T-cell (primary cell): ENCODE results near the gene SLC38A2. TPM values are rescaled to one million over a fixed set of nuclear protein-coding genes. Genes with fewer than 3 reads are reported as not detected.
A peak's percentile ranks its signal among the peaks of the same experiment; 100 is the strongest.

Experiments
- ATAC-seq, 4 experiments: fragments of 200-7000 bp in 3 of 4; fragments of 150-1000 bp in 1 of 4; cut with Tn5 transposase; replicated peaks in 1 of 4; 1 replicate in 3 of 4; 2 replicates in 1 of 4; pipeline ENCODE4 v1.10.0; 2021; ENCODE audit warnings: moderate library complexity in 3 of 4, mild to moderate bottlenecking in 2 of 4, moderate number of reproducible peaks in 1 of 4
- CTCF ChIA-PET, 2 donors: fragments of 300-600 bp; sonication (Branson Sonifier 250); formaldehyde crosslinking; loops; one replicate each; lab custom pipeline; 2022; ENCODE audit warnings: antibody characterized with exemption in 2 of 2; lab: Charles Lee
- POLR2A ChIA-PET, 2 donors: fragments of 300-600 bp; sonication (Branson Sonifier 250); formaldehyde crosslinking; loops; one replicate each; lab custom pipeline; 2022; ENCODE audit warnings: antibody characterized with exemption in 2 of 2; lab: Charles Lee
- DNase-seq, 35 experiments: peaks; one replicate each; pipeline versions ENCODE4 v3.0.0 to v3.0.0-alpha.2; 2013 to 2023
- H3K27ac ChIP-seq: one replicate; pipeline ENCODE4 v1.5.1; 2013; ENCODE audit warnings: low read length
- H3K27me3 ChIP-seq, 2 experiments: replicated peaks in 1 of 2; 1 replicate in 1 of 2; 2 replicates in 1 of 2; pipeline versions ENCODE4 v1.6.1 to v1.7.0; 2013; ENCODE audit warnings: low read length in 1 of 2, mixed read lengths in 1 of 2; ENCODE audit not compliant: control insufficient read depth in 2 of 2, insufficient read depth in 2 of 2; ENCODE audit errors: extremely low read depth in 1 of 2
- H3K36me3 ChIP-seq, 2 donors: 1 replicate in 1 of 2; 2 replicates in 1 of 2; pipeline versions ENCODE4 v1.6.1 to v1.7.0; 2013; ENCODE audit warnings: low read length in 1 of 2; ENCODE audit not compliant: control insufficient read depth in 2 of 2, insufficient read depth in 1 of 2; ENCODE audit errors: extremely low read depth in 1 of 2
- H3K4me1 ChIP-seq, 2 experiments: 1 replicate in 1 of 2; 2 replicates in 1 of 2; pipeline versions ENCODE4 v1.6.1 to v1.7.0; 2013; ENCODE audit warnings: low read length in 2 of 2, mixed read lengths in 1 of 2; ENCODE audit not compliant: insufficient read depth in 2 of 2, control insufficient read depth in 1 of 2; ENCODE audit errors: extremely low read depth in 1 of 2
- H3K4me3 ChIP-seq, 2 donors: 1 replicate in 1 of 2; 2 replicates in 1 of 2; pipeline versions ENCODE4 v1.5.1 to v1.7.0; 2013; ENCODE audit warnings: mild to moderate bottlenecking in 2 of 2, low read length in 1 of 2, moderate library complexity in 1 of 2; ENCODE audit not compliant: control insufficient read depth in 1 of 2; ENCODE audit errors: extremely low read depth in 1 of 2
- H3K9me3 ChIP-seq: 2 replicates; pipeline ENCODE4 v1.7.0; 2013
- H3K27ac Mint-ChIP-seq, 2 donors: one replicate each; pipeline ENCODE4 v1.8.0; 2020 to 2021; ENCODE audit warnings: mild to moderate bottlenecking in 2 of 2, mixed read lengths in 2 of 2
- H3K27me3 Mint-ChIP-seq, 2 donors: one replicate each; pipeline ENCODE4 v1.8.0; 2021 to 2022; ENCODE audit warnings: mixed read lengths in 2 of 2
- H3K36me3 Mint-ChIP-seq: one replicate; pipeline ENCODE4 v1.8.0; 2021; ENCODE audit warnings: mixed read lengths
- H3K4me1 Mint-ChIP-seq, 3 donors: one replicate each; pipeline ENCODE4 v1.8.0; 2020 to 2022; ENCODE audit warnings: mixed read lengths in 3 of 3, mild to moderate bottlenecking in 1 of 3
- H3K4me3 Mint-ChIP-seq, 3 donors: one replicate each; pipeline ENCODE4 v1.8.0; 2020 to 2022; ENCODE audit warnings: mild to moderate bottlenecking in 3 of 3, mixed read lengths in 3 of 3, moderate library complexity in 3 of 3
- H3K9me3 Mint-ChIP-seq, 3 donors: one replicate each; pipeline ENCODE4 v1.8.0; 2020 to 2022; ENCODE audit warnings: mixed read lengths in 3 of 3
- WGBS: methylation state at CpG from one replicate; pipeline ENCODE4 v1.1.5; 2013; ENCODE audit warnings: missing lambda C conversion rate; ENCODE audit not compliant: insufficient coverage; 5-methylcytosine and 5-hydroxymethylcytosine counted together
- total RNA-seq, 35 experiments: library from RNA in 6 of 35; stranded (reverse) in 6 of 35; fragments of 120-200 nt in 1 of 35; gene quantifications; one replicate each; pipeline versions ENCODE4 v1.2.1 to v1.2.4 and lab custom pipeline; 2013 to 2026

The SLC38A2 gene
- total RNA-seq, 5 donors from 2014 or later (not counting 1 experiment from before 2014, with no cell fraction given) = 165 to 265 (median 217) TPM

- WGBS = 92% methylated on average over 3 of the region's 5 CpGs
These were observed 32.2 kb upstream of the SLC38A2 start for GRCh38 chr12:46404733-46405132.

GRCh38 chr12:46404225-46404631 lies 31.7 kb upstream of the SLC38A2 start:
- ATAC-seq (no peak), DNase-seq (no peak)
- Mint-ChIP-seq H3K9me3 (peaks cover 0 to 10% (median 0%) of the 10 kb centered on the region in 3 donors), H3K4me1 (peaks cover 53 to 57% (median 55%) of the 10 kb centered on the region in 3 donors), H3K27me3 (no peaks in the 10 kb centered on the region), H3K36me3 (no peaks in the 10 kb centered on the region), H3K27ac (no peak overlapping the region), H3K4me3 (no peak overlapping the region)
- no peaks in the 10 kb centered on the region for H3K9me3 ChIP-seq
- H3K27ac ChIP-seq = no peak overlapping the region
- H3K4me1 ChIP-seq = peaks cover 0 to 24% of the 10 kb centered on the region in 2 experiments
- WGBS = 100% methylated on average over 1 of the region's 1 CpG
- H3K27me3 ChIP-seq = no peaks in the 10 kb centered on the region
- H3K4me3 ChIP-seq = no peak overlapping the region
- no peaks in the 10 kb centered on the region for H3K36me3 ChIP-seq
- ChIA-PET CTCF (no interaction called here), POLR2A (interaction anchor here in 1 of 2 donors (0.7 kb wide), 1 partner anchor 1865 kb away, joined by 3 read pairs; no protein-coding TSS in a partner anchor)

More at GRCh38 chr12:46404733-46405132, 32.2 kb upstream of the SLC38A2 start:
- no peak for DNase-seq
- Mint-ChIP-seq H3K9me3 (peaks cover 0 to 10% (median 0%) of the 10 kb centered on the region in 3 donors), H3K4me3 (no peak overlapping the region), H3K4me1 (peaks cover 48 to 52% (median 50%) of the 10 kb centered on the region in 3 donors), H3K27me3 (no peaks in the 10 kb centered on the region), H3K36me3 (no peaks in the 10 kb centered on the region), H3K27ac (no peak overlapping the region)
- Histone ChIP-seq H3K36me3 (no peaks in the 10 kb centered on the region), H3K4me1 (peaks cover 0 to 24% of the 10 kb centered on the region in 2 experiments), H3K4me3 (no peak overlapping the region), H3K9me3 (no peaks in the 10 kb centered on the region), H3K27ac (no peak overlapping the region), H3K27me3 (no peaks in the 10 kb centered on the region)
- ChIA-PET CTCF (interaction anchor here in 1 of 2 donors (1.2 kb wide), 1 partner anchor 190 kb away, joined by 4 read pairs; no protein-coding TSS in a partner anchor), POLR2A (no interaction called here)
- ATAC-seq = no peak

- POLR2A ChIA-PET = interaction anchor here in 1 of 2 donors (0.7 kb wide), 1 partner anchor 1865 kb away, joined by 3 read pairs; no protein-coding TSS in a partner anchor
- no peak overlapping the region for H3K4me3 ChIP-seq
- ATAC-seq (no peak), DNase-seq (no peak)
- H3K27ac ChIP-seq = no peak overlapping the region
- no peaks in the 10 kb centered on the region for H3K27me3 ChIP-seq
- Mint-ChIP-seq H3K27ac (no peak overlapping the region), H3K4me1 (peaks cover 58 to 63% (median 60%) of the 10 kb centered on the region in 3 donors), H3K27me3 (no peaks in the 10 kb centered on the region), H3K36me3 (no peaks in the 10 kb centered on the region), H3K9me3 (peaks cover 0 to 10% (median 0%) of the 10 kb centered on the region in 3 donors), H3K4me3 (no peak overlapping the region)
- no peaks in the 10 kb centered on the region for H3K36me3 ChIP-seq
- peaks cover 0 to 24% of the 10 kb centered on the region in 2 experiments for H3K4me1 ChIP-seq
- CTCF ChIA-PET = no interaction called here
- no peaks in the 10 kb centered on the region for H3K9me3 ChIP-seq
These were observed 31.1 kb upstream of the SLC38A2 start for GRCh38 chr12:46403719-46404070.

- H3K36me3 ChIP-seq = no peaks in the 10 kb centered on the region
- Mint-ChIP-seq H3K27ac (no peak overlapping the region), H3K4me1 (peaks cover 64 to 67% (median 64%) of the 10 kb centered on the region in 3 donors), H3K4me3 (no peak overlapping the region), H3K9me3 (peaks cover 0 to 10% (median 0%) of the 10 kb centered on the region in 3 donors), H3K27me3 (no peaks in the 10 kb centered on the region), H3K36me3 (no peaks in the 10 kb centered on the region)
- DNase-seq (no peak), ATAC-seq (peak in 1 of 4 experiments; percentile 36)
- WGBS = 67% methylated on average over 1 of the region's 3 CpGs
- H3K4me3 ChIP-seq = no peak overlapping the region
- ChIA-PET POLR2A (interaction anchor here in 1 of 2 donors (0.7 kb wide), 1 partner anchor 12 kb away, joined by 4 read pairs; no protein-coding TSS in a partner anchor), CTCF (interaction anchor here (0.6 kb wide), 2 partner anchors 211 to 245 kb away, joined by 4 read pairs; no protein-coding TSS in a partner anchor)
- no peaks in the 10 kb centered on the region for H3K9me3 ChIP-seq
- H3K27ac ChIP-seq = no peak overlapping the region
- peaks cover 0 to 24% of the 10 kb centered on the region in 2 experiments for H3K4me1 ChIP-seq
- H3K27me3 ChIP-seq = no peaks in the 10 kb centered on the region
These were observed 30.6 kb upstream of the SLC38A2 start for GRCh38 chr12:46402941-46403718.

GRCh38 chr12:46402451-46402850 lies 29.9 kb upstream of the SLC38A2 start:
- Histone ChIP-seq H3K27me3 (no peaks in the 10 kb centered on the region), H3K36me3 (no peaks in the 10 kb centered on the region), H3K4me1 (peaks cover 0 to 24% of the 10 kb centered on the region in 2 experiments), H3K27ac (no peak overlapping the region), H3K9me3 (no peaks in the 10 kb centered on the region), H3K4me3 (no peak overlapping the region)
- ATAC-seq (no peak), DNase-seq (no peak)
- Mint-ChIP-seq H3K27me3 (no peaks in the 10 kb centered on the region), H3K36me3 (no peaks in the 10 kb centered on the region), H3K9me3 (peaks cover 0 to 10% (median 0%) of the 10 kb centered on the region in 3 donors), H3K4me1 (peaks cover 62 to 64% (median 63%) of the 10 kb centered on the region in 3 donors), H3K27ac (no peak overlapping the region), H3K4me3 (no peak overlapping the region)
- no CpG with 5 or more reads among the region's 2 CpGs for WGBS
- CTCF ChIA-PET = interaction anchor here in 1 of 2 donors (0.6 kb wide), 1 partner anchor 244 kb away, joined by 4 read pairs; no protein-coding TSS in a partner anchor
- POLR2A ChIA-PET = no interaction called here

GRCh38 chr12:46401662-46402061 lies 29.1 kb upstream of the SLC38A2 start:
- DNase-seq (no peak), ATAC-seq (no peak)
- peaks cover 0 to 10% (median 0%) of the 10 kb centered on the region in 3 donors for H3K9me3 Mint-ChIP-seq
- ChIA-PET CTCF (no interaction called here), POLR2A (no interaction called here)
- H3K27me3 ChIP-seq = no peaks in the 10 kb centered on the region
- H3K4me1 Mint-ChIP-seq = peaks cover 60 to 64% (median 62%) of the 10 kb centered on the region in 3 donors
- no peak overlapping the region for H3K4me3 Mint-ChIP-seq
- H3K27ac Mint-ChIP-seq = no peak overlapping the region
- WGBS = no CpG with 5 or more reads among the region's 4 CpGs
- peaks cover 0 to 24% of the 10 kb centered on the region in 2 experiments for H3K4me1 ChIP-seq
- H3K27ac ChIP-seq = no peak overlapping the region
- H3K36me3 Mint-ChIP-seq = no peaks in the 10 kb centered on the region
- no peaks in the 10 kb centered on the region for H3K36me3 ChIP-seq
- no peaks in the 10 kb centered on the region for H3K9me3 ChIP-seq
- H3K4me3 ChIP-seq = no peak overlapping the region
- no peaks in the 10 kb centered on the region for H3K27me3 Mint-ChIP-seq
